ENCODE measurements around the gene NCOA4.

Gene NCOA4

GRCh38 chr10:46030091-46030937 is at the start of gene NCOA4:
NCOA4 (minus strand) TSS chr10:46030623; CDS start chr10:46016680, 13,943 bp downstream.
- H3K27ac ChIP-seq, result peak within 1 kb of the TSS; percentile 93
- peak; percentile 77 for TF ChIP-seq CTCF (conservative IDR thresholded peaks at IDR 0.05)

GRCh38 chr10:46079831-46080585 is 49.6 kb upstream of the NCOA4 start:
- TF ChIP-seq CTCF (conservative IDR thresholded peaks at IDR 0.05), result no peak
- H3K27ac ChIP-seq, result peak overlapping the region; percentile 35

DNA sequence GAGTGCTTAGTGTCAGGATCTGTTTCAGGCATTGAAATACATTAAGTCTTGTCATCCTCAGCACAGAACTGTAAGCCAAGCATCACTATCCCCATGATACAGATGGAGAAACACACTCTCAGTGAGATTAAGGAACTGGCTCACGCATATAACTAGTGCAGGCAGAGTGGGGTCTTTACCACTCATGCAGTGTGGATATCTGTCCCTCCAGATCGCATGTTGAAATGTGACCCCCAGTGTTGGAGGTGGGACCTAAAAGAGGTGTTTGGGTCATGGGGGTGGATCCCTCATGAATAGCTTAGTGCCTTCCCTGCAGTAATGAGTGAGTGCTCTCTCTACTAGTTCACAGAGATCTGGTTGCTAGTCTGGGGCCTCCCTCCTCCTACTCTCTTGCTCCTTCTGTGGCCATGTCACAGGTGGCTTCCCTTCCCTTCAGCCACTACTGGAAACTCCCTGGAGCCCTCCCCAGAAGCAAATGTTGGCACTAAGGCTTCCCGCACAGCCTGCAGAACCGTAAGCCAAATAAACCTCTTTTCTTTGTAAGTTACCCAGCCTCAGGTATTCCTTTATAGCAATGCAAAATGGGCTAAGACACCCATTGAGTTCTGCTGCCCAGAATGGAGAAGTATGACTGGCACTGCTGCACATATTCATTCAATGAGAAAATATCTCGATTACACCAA is 47.4 kb upstream of the NCOA4 start:
- peak overlapping the region; percentile 82; the same call in 1 of the 2 replicates for H3K27ac ChIP-seq

DNA sequence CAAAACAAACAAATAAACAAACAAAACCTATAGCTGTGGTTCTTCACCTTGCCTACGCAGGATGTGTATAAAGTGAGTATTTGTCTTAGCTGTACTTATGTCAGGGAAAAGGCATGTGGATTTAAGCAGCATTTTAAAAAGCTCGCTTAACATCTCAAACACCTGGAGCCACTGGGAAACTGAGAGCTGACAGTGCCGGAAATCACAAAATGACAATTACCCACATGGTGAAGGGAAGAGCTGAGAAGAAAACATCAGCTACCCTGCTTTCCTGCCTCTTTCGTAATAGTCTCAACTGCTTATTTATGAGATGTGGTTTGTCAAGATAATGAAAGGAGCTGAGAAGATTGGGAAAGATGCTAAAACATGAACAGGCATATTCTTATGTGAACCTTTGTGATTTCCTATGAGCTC is 46.7 kb upstream of the NCOA4 start:
- no peak for TF ChIP-seq CTCF (conservative IDR thresholded peaks at IDR 0.05)
- H3K27ac ChIP-seq, result peak overlapping the region; percentile 82; the same call in 1 of the 2 replicates

More for the DNA sequence above, 47.4 kb upstream of the NCOA4 start:
- no peak for TF ChIP-seq CTCF (conservative IDR thresholded peaks at IDR 0.05)

DNA sequence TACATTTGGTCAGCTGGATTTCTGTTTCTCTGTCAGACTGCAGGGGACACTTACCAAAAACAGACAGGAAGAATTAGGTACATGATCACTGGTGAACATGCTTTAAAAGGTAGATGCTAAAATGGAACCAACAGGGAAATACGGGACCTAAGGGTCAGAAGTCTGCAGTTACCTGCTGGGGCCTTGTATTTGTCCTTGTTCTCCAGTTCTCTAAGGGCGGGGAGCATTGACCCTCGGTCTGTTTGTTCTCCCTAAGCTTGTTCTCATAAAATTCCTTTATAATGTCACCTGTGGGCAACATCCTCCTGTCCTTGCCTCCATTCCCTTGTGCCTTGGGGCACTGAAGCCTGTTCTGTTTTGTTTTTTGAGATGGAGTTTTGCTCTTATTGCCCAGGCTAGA is 45.4 kb upstream of the NCOA4 start:
- H3K27ac ChIP-seq, result peak overlapping the region; percentile 82
- no peak for TF ChIP-seq CTCF (conservative IDR thresholded peaks at IDR 0.05)

DNA sequence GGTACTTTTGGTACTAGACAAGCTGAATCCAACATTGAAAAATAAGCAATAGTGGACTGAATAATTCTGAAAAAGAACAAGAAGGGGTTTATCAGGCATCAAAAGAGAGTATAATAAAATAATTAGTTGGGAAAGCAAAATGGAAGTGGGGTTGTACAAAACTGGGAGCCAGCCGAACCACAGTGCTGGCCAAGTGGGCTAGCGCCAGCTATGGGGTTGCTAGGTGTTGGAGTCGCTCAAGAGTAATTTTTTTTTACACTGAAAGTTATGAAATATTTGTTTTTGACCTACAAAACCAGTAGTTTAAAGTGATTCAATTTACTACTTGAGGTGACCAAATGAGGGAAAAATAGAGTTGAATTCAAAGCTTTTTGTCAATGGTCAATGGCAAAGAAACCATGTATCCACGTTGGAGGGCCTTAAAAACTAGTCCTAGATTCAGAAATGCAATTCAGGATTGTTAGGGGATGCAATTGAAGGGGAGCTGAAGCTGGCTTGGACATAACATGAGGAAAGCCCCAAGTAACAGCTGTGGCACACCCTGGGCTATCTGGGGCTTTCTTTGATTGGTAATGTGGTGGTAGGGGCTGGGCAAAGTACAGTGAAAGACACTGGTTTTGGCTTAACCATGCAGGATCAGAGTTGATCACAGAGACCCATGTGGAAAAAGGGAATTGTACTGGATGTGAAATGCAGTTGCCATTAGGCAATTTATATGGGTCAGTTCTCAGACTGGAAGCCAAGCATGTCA is 43.9 kb upstream of the NCOA4 start:
- no peak for TF ChIP-seq CTCF (conservative IDR thresholded peaks at IDR 0.05)
- H3K27ac ChIP-seq, result peak overlapping the region; percentile 82

Data from VCaP (cell line).